ENCODE data around the gene IL20.

DNA sequence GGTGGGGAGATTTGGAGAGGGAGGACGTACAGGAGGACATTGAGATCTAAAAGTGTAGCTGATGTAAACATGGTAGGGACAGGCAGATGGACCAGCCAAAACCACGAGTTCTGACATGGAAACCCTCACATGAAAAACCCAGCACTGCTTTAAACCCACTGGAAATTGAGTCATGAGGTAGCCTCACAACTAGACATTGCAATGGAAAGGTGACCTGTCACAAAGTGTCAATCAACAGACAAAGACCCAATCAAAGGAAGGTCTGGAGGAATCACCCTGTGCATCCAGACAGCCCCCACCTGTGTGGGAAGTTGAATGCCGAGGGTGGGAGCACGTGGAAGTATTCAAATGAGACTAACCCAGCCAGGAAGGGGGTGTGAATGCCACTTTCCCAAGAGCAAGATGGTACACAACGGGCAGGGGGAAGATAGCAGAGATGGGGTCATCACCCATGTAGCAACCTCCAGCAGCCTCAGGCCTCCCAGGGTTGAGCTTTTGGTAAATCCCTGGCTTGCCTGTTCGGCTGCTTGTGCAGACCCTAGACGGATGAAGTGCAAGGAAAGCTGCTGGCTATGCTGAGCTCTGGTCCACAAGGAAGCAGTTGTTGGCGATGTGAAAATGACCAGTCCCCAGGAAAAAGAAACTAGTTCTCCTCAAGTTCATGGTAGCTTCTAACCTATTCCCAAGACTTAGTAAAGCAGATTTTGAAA is 50.7 kb downstream of the IL20 start:
- TF ChIP-seq EZH2 (IDR thresholded peaks at IDR 0.05; ENCODE audit: insufficient read depth, poor library complexity, severe bottlenecking) = no peak
- TF ChIP-seq EZH2phosphoT487 (IDR thresholded peaks at IDR 0.05; ENCODE audit: insufficient read depth, low read depth) = no peak
